NCI-H146 treated with DMSO at 0.1 percent for 48 hours (cell line): ENCODE measurements around the gene ADAMTS13.
"Not testable (repeated sequence)": the region's sequence is repeated elsewhere in the genome, so short reads cannot be mapped to it uniquely, and the experiment has no call there.

ENCODE experiments used
- DNase-seq: peaks from one replicate; lab custom pipeline; 2025; ENCODE audit not compliant: unreplicated experiment; lab: John Stamatoyannopoulos, UW

Gene ADAMTS13

GRCh38 chr9:133391449-133391848 lies 30.7 kb upstream of the ADAMTS13 start:
- not testable (repeated sequence) for DNase-seq

GRCh38 chr9:133392308-133392707 lies 29.9 kb upstream of the ADAMTS13 start:
- DNase-seq, result not testable (repeated sequence)

- no peak for DNase-seq
Observed at GRCh38 chr9:133393399-133393798, 28.8 kb upstream of the ADAMTS13 start.

GRCh38 chr9:133394687-133395271 lies 27.4 kb upstream of the ADAMTS13 start:
- DNase-seq, result no peak

- no peak for DNase-seq
Observed at GRCh38 chr9:133396952-133397351, 25.2 kb upstream of the ADAMTS13 start.

GRCh38 chr9:133397370-133397769 lies 24.8 kb upstream of the ADAMTS13 start:
- no peak for DNase-seq

GRCh38 chr9:133397895-133398294 lies 24.3 kb upstream of the ADAMTS13 start:
- no peak for DNase-seq

GRCh38 chr9:133400292-133400691 lies 21.9 kb upstream of the ADAMTS13 start:
- no peak for DNase-seq

- DNase-seq, result no peak
Observed at GRCh38 chr9:133401588-133401987, 20.6 kb upstream of the ADAMTS13 start.

- no peak for DNase-seq
Observed at GRCh38 chr9:133402689-133403088, 19.5 kb upstream of the ADAMTS13 start.

GRCh38 chr9:133403766-133404453 lies 18.3 kb upstream of the ADAMTS13 start:
- no peak for DNase-seq

GRCh38 chr9:133404454-133405002 lies 17.6 kb upstream of the ADAMTS13 start:
- DNase-seq, result no peak

- DNase-seq, result no peak
Observed at GRCh38 chr9:133405508-133406438, 16.4 kb upstream of the ADAMTS13 start.

- no peak for DNase-seq
Observed at GRCh38 chr9:133406480-133407307, 15.5 kb upstream of the ADAMTS13 start.

GRCh38 chr9:133408042-133408441 lies 14.1 kb upstream of the ADAMTS13 start:
- no peak for DNase-seq

- no peak for DNase-seq
Observed at GRCh38 chr9:133415170-133415569, 7.0 kb upstream of the ADAMTS13 start.

GRCh38 chr9:133417541-133418461 lies 4.4 kb upstream of the ADAMTS13 start, which contains the start of gene REXO4:
REXO4 (minus strand) TSS chr9:133418010; CDS start chr9:133417844, 166 bp downstream.
- peak; percentile 35 for DNase-seq

GRCh38 chr9:133419005-133419404 lies 3.2 kb upstream of the ADAMTS13 start:
- no peak for DNase-seq

GRCh38 chr9:133420392-133420827 lies 1.8 kb upstream of the ADAMTS13 start:
- DNase-seq, result no peak
